PC-9 (cell line): ENCODE data around the gene PUDP. TPM values are rescaled to one million over a fixed set of nuclear protein-coding genes. Genes with fewer than 3 reads are reported as not detected.

Experiments
- BruUV-seq: library from RNA; stranded (reverse); fragments of 400-500 nt; replicated peaks from 2 replicates; lab custom pipeline; 2021; lab: Mats Ljungman, UMichigan
- CTCF ChIA-PET: fragments of 300-600 bp; sonication (Branson Sonifier 250); formaldehyde crosslinking; loops from one replicate; lab custom pipeline; 2022; ENCODE audit warnings: antibody characterized with exemption; lab: Charles Lee
- POLR2A ChIA-PET: fragments of 300-600 bp; sonication (Branson Sonifier 250); formaldehyde crosslinking; loops from one replicate; lab custom pipeline; 2022; ENCODE audit warnings: antibody characterized with exemption; ENCODE audit not compliant: unreplicated experiment; lab: Charles Lee
- DNase-seq, 2 experiments: peaks; one replicate each; pipeline versions ENCODE4 v3.0.0 to v3.0.0-alpha.2; 2015 to 2022; ENCODE audit warnings: mixed read lengths in 1 of 2
- H2AFZ ChIP-seq: fragments of 200-600 bp; sonication (generic); 2 replicates; pipeline ENCODE4 v1.8.1; 2017; ENCODE audit warnings: antibody characterized with exemption
- H3F3A ChIP-seq: fragments of 200-600 bp; sonication (generic); 2 replicates; pipeline ENCODE4 v1.8.1; 2017; ENCODE audit warnings: antibody characterized with exemption, mild to moderate bottlenecking, low read depth; ENCODE audit not compliant: insufficient read depth
- H3K27ac ChIP-seq: fragments of 200-600 bp; sonication (generic); 2 replicates; pipeline ENCODE4 v1.6.1; 2016; ENCODE audit warnings: mixed run types
- H3K27me3 ChIP-seq: fragments of 200-600 bp; sonication (generic); 2 replicates; pipeline ENCODE4 v1.6.1; 2016; ENCODE audit warnings: low read depth, mixed run types; ENCODE audit not compliant: insufficient read depth
- H3K36me3 ChIP-seq: fragments of 200-600 bp; sonication (generic); 2 replicates; pipeline ENCODE4 v1.6.1; 2016; ENCODE audit warnings: low read depth, mixed run types
- H3K4me1 ChIP-seq: fragments of 200-600 bp; sonication (generic); replicated peaks from 2 replicates; pipeline ENCODE4 v1.6.1; 2016; ENCODE audit warnings: mixed run types; ENCODE audit not compliant: insufficient read depth
- H3K4me2 ChIP-seq: fragments of 200-600 bp; sonication (generic); 2 replicates; pipeline ENCODE4 v1.6.1; 2017; ENCODE audit warnings: mixed run types
- H3K4me3 ChIP-seq: fragments of 200-600 bp; sonication (generic); 2 replicates; pipeline ENCODE4 v1.6.1; 2016; ENCODE audit warnings: mixed run types
- H3K79me2 ChIP-seq: fragments of 200-600 bp; sonication (generic); 2 replicates; pipeline ENCODE4 v1.6.1; 2017; ENCODE audit warnings: low read depth, mixed run types
- H3K9me2 ChIP-seq: fragments of 200-600 bp; sonication (generic); 2 replicates; pipeline ENCODE4 v1.8.1; 2017; ENCODE audit warnings: mild to moderate bottlenecking; ENCODE audit not compliant: insufficient read depth
- H3K9me3 ChIP-seq: fragments of 200-600 bp; sonication (generic); 2 replicates; pipeline ENCODE4 v1.8.1; 2016; ENCODE audit warnings: low read depth; ENCODE audit not compliant: insufficient read depth
- H4K20me1 ChIP-seq: fragments of 200-600 bp; sonication (generic); 2 replicates; pipeline ENCODE4 v1.8.1; 2017; ENCODE audit not compliant: insufficient read depth
- EZH2 ChIP-seq: fragments of 200-600 bp; sonication (generic); IDR thresholded peaks from 2 replicates; pipeline ENCODE4 v1.8.0; 2017; ENCODE audit warnings: antibody characterized with exemption, low read depth
- intact Hi-C: fragments of 100-400 bp; cut with micrococcal nuclease; formaldehyde crosslinking; loops from one replicate; pipeline ENCODE4 v1.10.0; 2022; ENCODE audit not compliant: unreplicated experiment
- total RNA-seq: library from RNA; stranded (reverse); gene quantifications from 2 replicates; pipeline ENCODE4 v1.2.3, GENCODE V29; 2021
- TF ChIP-seq, protein P1 (sequence below): fragments of 200-600 bp; sonication (generic); conservative IDR thresholded peaks from 2 replicates; pipeline ENCODE4 v1.6.1; 2017; ENCODE audit warnings: mixed run types, antibody characterized with exemption, mild to moderate bottlenecking, moderate library complexity

PUDP gene
- total RNA-seq, 1 experiment from 2014 or later, result 24.9 TPM

DNA sequence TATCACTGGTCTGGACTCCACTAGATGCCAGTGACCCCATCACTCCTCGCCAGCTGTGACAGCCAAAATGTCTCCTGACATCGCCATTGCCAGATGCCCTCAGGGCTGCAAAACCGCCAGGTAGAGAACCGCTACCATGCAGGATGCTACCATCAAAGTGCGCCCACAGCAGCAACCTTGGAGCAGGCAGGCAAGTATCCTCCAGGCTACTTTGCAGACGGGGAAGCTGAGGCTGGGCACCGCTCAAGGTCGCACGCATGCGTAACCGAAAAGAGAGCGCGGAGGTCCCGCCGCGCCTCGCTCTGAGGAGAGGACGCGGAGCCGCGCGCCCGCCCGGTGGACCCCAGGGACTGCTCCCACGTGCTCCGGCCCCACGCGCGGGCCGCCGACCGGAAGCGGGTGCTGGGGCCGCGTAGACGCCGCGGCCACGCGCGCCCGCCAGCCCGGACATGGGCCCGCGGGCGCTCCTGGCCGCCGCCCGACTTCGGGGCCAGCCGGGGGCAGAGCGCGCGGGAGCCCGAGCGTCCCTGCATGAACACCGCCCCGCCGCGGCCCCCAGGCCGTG lies 458 bp downstream of the PUDP start, which contains the start of gene STS:
Gene STS (plus strand): TSS at position 300 of the 565 bp plus-strand sequence. CDS start 105,488 bp downstream, outside the sequence.
- Histone ChIP-seq H3K27ac (peak within 1 kb of the TSS; percentile 99), H2AFZ (peak within 1 kb of the TSS; percentile 97), H3K36me3 (no peaks in the 10 kb centered on the region), H4K20me1 (no peaks in the 10 kb centered on the region), H3K9me3 (no peaks in the 10 kb centered on the region), H3K79me2 (peaks cover 69% of the 10 kb centered on the region), H3K4me3 (peak within 1 kb of the TSS; percentile 90), H3K4me2 (peak within 1 kb of the TSS; percentile 85), H3K9me2 (no peaks in the 10 kb centered on the region), H3K27me3 (no peaks in the 10 kb centered on the region), H3K4me1 (peaks cover 38% of the 10 kb centered on the region), H3F3A (peaks cover 23% of the 10 kb centered on the region)
- TF ChIP-seq, protein P1, sequence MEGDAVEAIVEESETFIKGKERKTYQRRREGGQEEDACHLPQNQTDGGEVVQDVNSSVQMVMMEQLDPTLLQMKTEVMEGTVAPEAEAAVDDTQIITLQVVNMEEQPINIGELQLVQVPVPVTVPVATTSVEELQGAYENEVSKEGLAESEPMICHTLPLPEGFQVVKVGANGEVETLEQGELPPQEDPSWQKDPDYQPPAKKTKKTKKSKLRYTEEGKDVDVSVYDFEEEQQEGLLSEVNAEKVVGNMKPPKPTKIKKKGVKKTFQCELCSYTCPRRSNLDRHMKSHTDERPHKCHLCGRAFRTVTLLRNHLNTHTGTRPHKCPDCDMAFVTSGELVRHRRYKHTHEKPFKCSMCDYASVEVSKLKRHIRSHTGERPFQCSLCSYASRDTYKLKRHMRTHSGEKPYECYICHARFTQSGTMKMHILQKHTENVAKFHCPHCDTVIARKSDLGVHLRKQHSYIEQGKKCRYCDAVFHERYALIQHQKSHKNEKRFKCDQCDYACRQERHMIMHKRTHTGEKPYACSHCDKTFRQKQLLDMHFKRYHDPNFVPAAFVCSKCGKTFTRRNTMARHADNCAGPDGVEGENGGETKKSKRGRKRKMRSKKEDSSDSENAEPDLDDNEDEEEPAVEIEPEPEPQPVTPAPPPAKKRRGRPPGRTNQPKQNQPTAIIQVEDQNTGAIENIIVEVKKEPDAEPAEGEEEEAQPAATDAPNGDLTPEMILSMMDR, result no peak
- intact Hi-C loops, result no loop called here
- CTCF ChIA-PET, result no interaction called here
- POLR2A ChIA-PET, result interaction anchor here (0.7 kb wide), 1 partner anchor 451 kb away, joined by 3 read pairs; no protein-coding TSS in a partner anchor
- no TSS peak for BruUV-seq
- DNase-seq, result peak; percentile 11 to 46

DNA sequence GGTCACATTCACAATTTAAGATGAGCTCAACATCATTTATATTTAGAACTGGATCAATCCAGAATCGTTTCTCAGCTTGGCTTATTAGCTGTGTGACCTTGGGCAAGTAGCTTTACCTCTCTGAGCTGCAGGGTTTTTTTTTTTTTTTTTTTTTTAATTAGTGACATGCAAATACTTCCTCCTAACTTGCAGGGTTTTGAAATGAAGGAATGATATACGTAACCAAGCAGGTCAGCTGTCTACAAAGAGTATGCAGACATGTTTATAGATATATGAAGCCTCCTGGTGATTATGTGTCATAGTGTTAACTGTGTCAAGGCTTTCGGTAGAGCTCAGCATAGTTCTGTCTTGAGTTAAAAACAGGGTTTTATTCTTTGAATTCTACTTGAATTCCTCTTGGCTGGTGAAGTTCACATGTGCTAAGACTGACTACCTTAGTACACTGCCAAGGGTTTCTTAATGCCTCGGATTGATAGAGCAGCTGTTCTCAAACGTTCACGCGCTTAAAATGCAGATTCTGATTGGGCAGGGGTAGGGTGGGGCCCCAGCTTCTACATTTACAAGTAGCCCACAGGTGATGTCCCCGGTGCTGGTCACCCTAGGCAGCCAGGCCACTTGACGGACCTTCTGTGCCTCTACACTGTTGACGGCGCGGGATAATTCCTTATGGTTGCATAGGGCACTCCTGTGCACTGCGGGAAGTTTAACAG lies 1.1 kb downstream of the PUDP start:
- no peak overlapping the region for H2AFZ ChIP-seq
- peak in 1 of 2 experiments; percentile 39 for DNase-seq
- H3K79me2 ChIP-seq, result peaks cover 75% of the 10 kb centered on the region
- H3K4me2 ChIP-seq, result peak overlapping the region; percentile 83
- H3K27me3 ChIP-seq, result no peaks in the 10 kb centered on the region
- peak overlapping the region; percentile 90 for H3K4me3 ChIP-seq
- CTCF ChIA-PET, result no interaction called here
- TF ChIP-seq, protein P1, result no peak
- TF ChIP-seq EZH2, result no peak
- POLR2A ChIA-PET, result interaction anchor here (0.6 kb wide), 1 partner anchor 198 kb away, joined by 3 read pairs; no protein-coding TSS in a partner anchor
- TSS peak; percentile 41 for BruUV-seq
- intact Hi-C loops, result loop anchor here (1.0 kb wide), 1 partner anchor 15 kb away; no protein-coding TSS in a partner anchor
- H3K36me3 ChIP-seq, result no peaks in the 10 kb centered on the region; the same call in 1 of the 2 replicates
- H3K27ac ChIP-seq, result peak overlapping the region; percentile 99
- H3F3A ChIP-seq, result peaks cover 23% of the 10 kb centered on the region
- no peaks in the 10 kb centered on the region for H3K9me2 ChIP-seq
- peaks cover 38% of the 10 kb centered on the region for H3K4me1 ChIP-seq
- H4K20me1 ChIP-seq, result no peaks in the 10 kb centered on the region
- no peaks in the 10 kb centered on the region for H3K9me3 ChIP-seq

DNA sequence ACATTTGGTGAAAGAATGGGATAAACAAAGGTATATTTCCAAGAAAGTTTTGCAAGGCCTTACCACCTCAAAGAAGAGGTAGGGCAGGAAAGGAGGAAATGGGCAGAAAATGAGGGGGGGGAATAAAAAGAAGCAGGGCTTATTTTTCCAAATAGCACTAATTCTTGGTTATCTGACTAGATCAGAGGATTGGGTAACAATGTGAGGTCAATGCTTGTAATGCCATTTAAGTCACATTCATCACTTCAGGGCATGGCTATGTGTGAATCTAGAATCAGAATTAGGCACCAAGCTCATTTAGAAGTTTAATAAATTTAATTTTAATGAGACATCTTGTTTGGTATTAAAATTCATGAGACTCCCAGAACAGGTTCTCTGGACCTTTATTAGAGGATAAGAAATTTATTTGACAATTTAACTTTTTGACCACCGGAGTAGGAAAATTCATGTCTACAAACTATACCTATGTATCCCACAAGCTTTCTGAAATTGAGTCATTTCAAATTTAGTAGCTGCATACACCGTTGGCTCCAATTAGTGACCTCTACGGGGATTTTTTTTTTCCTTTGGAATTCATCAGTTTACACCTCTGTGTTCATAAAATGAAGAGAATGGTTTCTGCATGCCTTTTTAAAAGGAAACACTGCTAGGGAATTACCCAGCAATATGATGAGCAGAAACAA lies 1.8 kb downstream of the PUDP start:
- H2AFZ ChIP-seq, result no peak overlapping the region
- no peaks in the 10 kb centered on the region for H3K9me2 ChIP-seq
- TF ChIP-seq EZH2, result no peak
- TF ChIP-seq, protein P1, result no peak
- no peaks in the 10 kb centered on the region for H3K9me3 ChIP-seq
- peak in 1 of 2 experiments; percentile 86 for DNase-seq
- H3K4me3 ChIP-seq, result peak overlapping the region; percentile 90; the same call in 1 of the 2 replicates
- peaks cover 82% of the 10 kb centered on the region for H3K79me2 ChIP-seq
- intact Hi-C loops, result loop anchor here (1.0 kb wide), 1 partner anchor 14 kb away; no protein-coding TSS in a partner anchor
- H4K20me1 ChIP-seq, result no peaks in the 10 kb centered on the region
- H3K27me3 ChIP-seq, result no peaks in the 10 kb centered on the region
- no peaks in the 10 kb centered on the region; the same call in 1 of the 2 replicates for H3K36me3 ChIP-seq
- ChIA-PET CTCF (no interaction called here), POLR2A (interaction anchor here (0.6 kb wide), 1 partner anchor 198 kb away, joined by 3 read pairs; no protein-coding TSS in a partner anchor)
- peak overlapping the region; percentile 83 for H3K4me2 ChIP-seq
- peaks cover 38% of the 10 kb centered on the region for H3K4me1 ChIP-seq
- H3K27ac ChIP-seq, result peak overlapping the region; percentile 99
- peaks cover 23% of the 10 kb centered on the region for H3F3A ChIP-seq
- no TSS peak for BruUV-seq
